Kidney epithelial cell (primary cell): ENCODE measurements around the gene MYL12A. TPM values are rescaled to one million over a fixed set of nuclear protein-coding genes. Genes with fewer than 3 reads are reported as not detected.

Experiments used
- DNase-seq: peaks from one replicate; pipeline ENCODE4 v3.0.0-alpha.2; 2010; ENCODE audit warnings: low read depth
- H3K27me3 ChIP-seq: 2 replicates; pipeline ENCODE4 v1.6.0; 2011; ENCODE audit warnings: low read length; ENCODE audit not compliant: control insufficient read depth, insufficient read depth
- H3K36me3 ChIP-seq: 2 replicates; pipeline ENCODE4 v1.5.1; 2011; ENCODE audit warnings: low read length; ENCODE audit not compliant: control insufficient read depth, insufficient read depth
- H3K4me3 ChIP-seq: 2 replicates; pipeline ENCODE4 v1.5.1; 2011; ENCODE audit warnings: low read depth, mild to moderate bottlenecking, control low read depth, low read length
- CTCF ChIP-seq: IDR thresholded peaks from 2 replicates; pipeline ENCODE4 v1.5.1; 2011; ENCODE audit warnings: mild to moderate bottlenecking, moderate library complexity, low read length, control low read depth, inconsistent platforms; ENCODE audit not compliant: insufficient read depth, poor library complexity, severe bottlenecking
- total RNA-seq: library from RNA; depleted of rRNA; stranded (reverse); fragments of >200 nt; gene quantifications from 2 replicates; pipeline ENCODE4 v1.2.3, GENCODE V29; 2015

The MYL12A gene
- total RNA-seq, 1 donor from 2014 or later: 948 TPM

- no peak for TF ChIP-seq CTCF
- H3K4me3 ChIP-seq: no peak overlapping the region
- H3K36me3 ChIP-seq: no peaks in the 10 kb centered on the region
- no peaks in the 10 kb centered on the region for H3K27me3 ChIP-seq
- no peak for DNase-seq
Measured at GRCh38 chr18:3245185-3245564, 2.4 kb upstream of the MYL12A start.

- DNase-seq: no peak
- Histone ChIP-seq H3K36me3 (no peaks in the 10 kb centered on the region), H3K27me3 (no peaks in the 10 kb centered on the region), H3K4me3 (peak overlapping the region; percentile 33)
- peak; percentile 94 for TF ChIP-seq CTCF
Measured at GRCh38 chr18:3245853-3246634, 1.6 kb upstream of the MYL12A start.

- DNase-seq: no peak
- Histone ChIP-seq H3K27me3 (no peaks in the 10 kb centered on the region), H3K4me3 (peak overlapping the region; percentile 33), H3K36me3 (no peaks in the 10 kb centered on the region)
- TF ChIP-seq CTCF: no peak
Measured at GRCh38 chr18:3246635-3247239, 864 bp upstream of the MYL12A start.

GRCh38 chr18:3248062-3248657 is 559 bp downstream of the MYL12A start:
- no peak for DNase-seq
- no peak for TF ChIP-seq CTCF
- Histone ChIP-seq H3K4me3 (peak overlapping the region; percentile 81), H3K27me3 (no peaks in the 10 kb centered on the region), H3K36me3 (no peaks in the 10 kb centered on the region)

- no peak for DNase-seq
- no peak for TF ChIP-seq CTCF
- Histone ChIP-seq H3K27me3 (no peaks in the 10 kb centered on the region), H3K36me3 (no peaks in the 10 kb centered on the region), H3K4me3 (peak overlapping the region; percentile 81)
Measured at GRCh38 chr18:3248658-3249359, 1.2 kb downstream of the MYL12A start.
